Erythroblast (primary cell): Measurements from ENCODE around the gene DENND4C.

Source experiments
- GATA1 ChIP-seq: IDR thresholded peaks from 2 replicates; pipeline ENCODE4 v1.6.1; 2011; ENCODE audit warnings: low read depth, mild to moderate bottlenecking, control low read depth, low read length, moderate library complexity
- POLR2A ChIP-seq: IDR thresholded peaks from 2 replicates; pipeline ENCODE4 v1.6.1; 2011; ENCODE audit warnings: mild to moderate bottlenecking, low read length

- no peak for TF ChIP-seq POLR2A
- no peak for TF ChIP-seq GATA1
These were observed 16.9 kb downstream of the DENND4C start for GRCh38 chr9:19247420-19247819.
